ENCODE results near the gene ENAH.

The ENAH gene

DNA sequence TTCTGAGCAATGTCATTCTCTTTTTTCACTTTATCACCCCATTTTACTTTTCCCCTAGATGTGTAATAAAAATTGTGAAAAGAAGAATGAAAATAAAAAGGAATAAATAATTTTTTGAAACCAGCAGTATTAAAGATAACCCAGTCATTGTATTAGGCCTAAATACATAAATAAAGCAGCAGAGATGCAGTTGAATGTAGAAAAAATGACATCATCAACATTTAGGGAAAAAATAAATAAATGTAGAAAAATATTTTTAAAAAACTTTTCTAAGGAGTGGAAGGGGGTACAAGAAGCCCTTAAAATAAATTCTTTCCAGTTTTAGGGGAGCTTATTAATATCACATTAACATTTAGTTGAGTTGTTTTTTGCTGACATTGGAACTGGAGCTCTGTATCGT lies 15.3 kb upstream of the ENAH start:
- Histone ChIP-seq H3F3A (ENCODE audit: insufficient read depth, low read length) (no peaks in the 10 kb centered on the region), H3K9ac (ENCODE audit: low read length) (no peak overlapping the region), H3K79me2 (ENCODE audit: low read length) (no peaks in the 10 kb centered on the region), H3K36me3 (replicated peaks; ENCODE audit: insufficient read depth, low read length) (no peaks in the 10 kb centered on the region), H3K27ac (ENCODE audit: low read length) (no peak overlapping the region), H3K9me3 (replicated peaks; ENCODE audit: insufficient read depth, low read length) (no peaks in the 10 kb centered on the region), H3K4me2 (ENCODE audit: low read depth, low read length) (no peak overlapping the region), H4K20me1 (ENCODE audit: insufficient read depth, low read length) (no peaks in the 10 kb centered on the region), H3K4me3 (ENCODE audit: low read length) (no peak overlapping the region), H3K27me3 (replicated peaks; ENCODE audit: insufficient read depth, low read length) (no peaks in the 10 kb centered on the region), H3K9me2 (replicated peaks; ENCODE audit: insufficient read depth, low read length) (no peaks in the 10 kb centered on the region), H3K4me1 (ENCODE audit: low read length) (peaks cover 4% of the 10 kb centered on the region; the same call in 1 of the 2 replicates), H2AFZ (ENCODE audit: low read length) (no peak overlapping the region)
- DNase-seq, result no peak
- TF ChIP-seq, protein P1, sequence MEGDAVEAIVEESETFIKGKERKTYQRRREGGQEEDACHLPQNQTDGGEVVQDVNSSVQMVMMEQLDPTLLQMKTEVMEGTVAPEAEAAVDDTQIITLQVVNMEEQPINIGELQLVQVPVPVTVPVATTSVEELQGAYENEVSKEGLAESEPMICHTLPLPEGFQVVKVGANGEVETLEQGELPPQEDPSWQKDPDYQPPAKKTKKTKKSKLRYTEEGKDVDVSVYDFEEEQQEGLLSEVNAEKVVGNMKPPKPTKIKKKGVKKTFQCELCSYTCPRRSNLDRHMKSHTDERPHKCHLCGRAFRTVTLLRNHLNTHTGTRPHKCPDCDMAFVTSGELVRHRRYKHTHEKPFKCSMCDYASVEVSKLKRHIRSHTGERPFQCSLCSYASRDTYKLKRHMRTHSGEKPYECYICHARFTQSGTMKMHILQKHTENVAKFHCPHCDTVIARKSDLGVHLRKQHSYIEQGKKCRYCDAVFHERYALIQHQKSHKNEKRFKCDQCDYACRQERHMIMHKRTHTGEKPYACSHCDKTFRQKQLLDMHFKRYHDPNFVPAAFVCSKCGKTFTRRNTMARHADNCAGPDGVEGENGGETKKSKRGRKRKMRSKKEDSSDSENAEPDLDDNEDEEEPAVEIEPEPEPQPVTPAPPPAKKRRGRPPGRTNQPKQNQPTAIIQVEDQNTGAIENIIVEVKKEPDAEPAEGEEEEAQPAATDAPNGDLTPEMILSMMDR (IDR thresholded peaks at IDR 0.05; ENCODE audit: low read length), result no peak
- TF ChIP-seq EZH2phosphoT487 (IDR thresholded peaks at IDR 0.05; ENCODE audit: low read length), result no peak
- TF ChIP-seq EZH2 (optimal IDR thresholded peaks at IDR 0.05; ENCODE audit: low read depth, low read length), result no peak

DNA sequence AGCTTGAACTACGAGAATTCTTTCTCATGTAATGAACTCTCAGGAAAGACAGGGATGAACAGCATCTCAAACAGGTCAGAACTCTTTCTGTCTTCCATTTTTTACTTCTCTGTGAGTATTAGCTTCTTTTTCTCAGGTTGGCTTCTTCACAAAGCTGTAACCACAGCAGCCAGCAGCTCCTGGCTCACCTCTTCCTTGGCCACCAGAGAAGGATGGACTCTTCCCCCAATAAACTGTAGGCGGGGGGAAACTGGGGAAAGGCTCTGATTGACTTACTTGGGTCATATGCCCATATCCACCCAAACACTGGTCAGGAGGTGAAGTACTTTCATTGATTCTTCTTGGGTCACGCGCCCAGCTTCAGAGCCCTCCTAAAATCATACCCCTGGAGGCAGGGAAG lies 14.4 kb upstream of the ENAH start:
- H3K27me3 ChIP-seq (replicated peaks; ENCODE audit: insufficient read depth, low read length), result no peaks in the 10 kb centered on the region

DNA sequence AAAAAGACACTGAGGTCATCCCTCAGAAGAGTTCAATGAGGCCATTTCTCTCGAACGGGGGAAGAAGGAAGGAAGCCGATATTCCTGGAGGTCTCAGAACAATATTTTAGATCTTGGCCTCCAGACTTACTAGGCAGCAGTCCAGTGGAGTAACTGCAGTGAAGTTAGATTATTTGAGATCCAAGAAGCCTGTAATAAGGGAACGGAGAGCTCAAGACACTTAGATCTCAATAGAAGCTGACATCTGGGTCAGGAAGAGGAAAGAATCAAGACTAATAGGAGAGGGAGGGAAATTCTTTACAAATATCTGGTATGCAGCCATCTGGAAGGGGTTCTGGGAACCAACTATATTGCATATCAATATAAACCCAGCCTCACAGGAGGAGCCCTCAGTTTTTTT lies 13.6 kb upstream of the ENAH start:
- no peak overlapping the region for H2AFZ ChIP-seq (ENCODE audit: low read length)
- no peaks in the 10 kb centered on the region for H3K27me3 ChIP-seq (replicated peaks; ENCODE audit: insufficient read depth, low read length)

More for the DNA sequence above, 14.4 kb upstream of the ENAH start:
- TF ChIP-seq EZH2 (optimal IDR thresholded peaks at IDR 0.05; ENCODE audit: low read depth, low read length) (no peak), EZH2phosphoT487 (IDR thresholded peaks at IDR 0.05; ENCODE audit: low read length) (no peak)
- TF ChIP-seq, protein P1 (IDR thresholded peaks at IDR 0.05; ENCODE audit: low read length), result no peak
- Histone ChIP-seq H2AFZ (ENCODE audit: low read length) (no peak overlapping the region), H3F3A (ENCODE audit: insufficient read depth, low read length) (no peaks in the 10 kb centered on the region), H3K4me1 (ENCODE audit: low read length) (peaks cover 4% of the 10 kb centered on the region; the same call in 1 of the 2 replicates), H3K27ac (ENCODE audit: low read length) (no peak overlapping the region), H3K36me3 (replicated peaks; ENCODE audit: insufficient read depth, low read length) (no peaks in the 10 kb centered on the region), H3K9me2 (replicated peaks; ENCODE audit: insufficient read depth, low read length) (no peaks in the 10 kb centered on the region), H4K20me1 (ENCODE audit: insufficient read depth, low read length) (no peaks in the 10 kb centered on the region), H3K79me2 (ENCODE audit: low read length) (no peaks in the 10 kb centered on the region), H3K9ac (ENCODE audit: low read length) (no peak overlapping the region), H3K4me3 (ENCODE audit: low read length) (no peak overlapping the region), H3K4me2 (ENCODE audit: low read depth, low read length) (no peak overlapping the region), H3K9me3 (replicated peaks; ENCODE audit: insufficient read depth, low read length) (no peaks in the 10 kb centered on the region)
- no peak for DNase-seq

More for the DNA sequence above, 13.6 kb upstream of the ENAH start:
- no peaks in the 10 kb centered on the region for H4K20me1 ChIP-seq (ENCODE audit: insufficient read depth, low read length)
- H3K36me3 ChIP-seq (replicated peaks; ENCODE audit: insufficient read depth, low read length), result no peaks in the 10 kb centered on the region
- no peaks in the 10 kb centered on the region for H3K79me2 ChIP-seq (ENCODE audit: low read length)
- no peak overlapping the region for H3K9ac ChIP-seq (ENCODE audit: low read length)
- no peaks in the 10 kb centered on the region for H3K9me3 ChIP-seq (replicated peaks; ENCODE audit: insufficient read depth, low read length)
- no peaks in the 10 kb centered on the region for H3F3A ChIP-seq (ENCODE audit: insufficient read depth, low read length)
- no peak for DNase-seq
- H3K4me2 ChIP-seq (ENCODE audit: low read depth, low read length), result no peak overlapping the region
- H3K9me2 ChIP-seq (replicated peaks; ENCODE audit: insufficient read depth, low read length), result no peaks in the 10 kb centered on the region
- no peak overlapping the region for H3K4me3 ChIP-seq (ENCODE audit: low read length)
- TF ChIP-seq, protein P1 (IDR thresholded peaks at IDR 0.05; ENCODE audit: low read length), result no peak
- no peak for TF ChIP-seq EZH2 (optimal IDR thresholded peaks at IDR 0.05; ENCODE audit: low read depth, low read length)
- no peak for TF ChIP-seq EZH2phosphoT487 (IDR thresholded peaks at IDR 0.05; ENCODE audit: low read length)
- no peak overlapping the region for H3K27ac ChIP-seq (ENCODE audit: low read length)
- H3K4me1 ChIP-seq (ENCODE audit: low read length), result peaks cover 4% of the 10 kb centered on the region; the same call in 1 of the 2 replicates
